Neuronal stem cell (in vitro differentiated cells): ENCODE results near the gene TRIM63.

Source experiments
- DNase-seq: peaks from one replicate; pipeline ENCODE4 v3.0.0-alpha.2; 2013; ENCODE audit warnings: low spot score
- H2AFZ ChIP-seq: one replicate; pipeline ENCODE4 v1.6.1; 2013; ENCODE audit warnings: mild to moderate bottlenecking, low read length, inconsistent platforms
- H2AK5ac ChIP-seq: 2 replicates; pipeline ENCODE4 v1.6.1; 2013; ENCODE audit warnings: low read depth, mild to moderate bottlenecking, inconsistent platforms, low read length, moderate library complexity, mixed read lengths
- H2BK120ac ChIP-seq: 2 replicates; pipeline ENCODE4 v1.6.1; 2013; ENCODE audit warnings: low read depth, mild to moderate bottlenecking, inconsistent platforms, low read length, moderate library complexity, mixed read lengths
- H2BK12ac ChIP-seq: one replicate; pipeline ENCODE4 v1.6.1; 2013; ENCODE audit warnings: low read length, inconsistent platforms
- H2BK15ac ChIP-seq: 2 replicates; pipeline ENCODE4 v1.6.1; 2013; ENCODE audit warnings: mild to moderate bottlenecking, low read length, inconsistent platforms, mixed read lengths
- H2BK5ac ChIP-seq: one replicate; pipeline ENCODE4 v1.6.1; 2013; ENCODE audit warnings: inconsistent platforms, mild to moderate bottlenecking, low read length, moderate library complexity
- H3K14ac ChIP-seq: one replicate; pipeline ENCODE4 v1.6.1; 2013; ENCODE audit warnings: low read length, inconsistent platforms
- H3K18ac ChIP-seq: 2 replicates; pipeline ENCODE4 v1.6.1; 2013; ENCODE audit warnings: low read length, inconsistent platforms
- H3K23ac ChIP-seq: 2 replicates; pipeline ENCODE4 v1.6.1; 2013; ENCODE audit warnings: low read depth, mild to moderate bottlenecking, mixed read lengths, low read length, inconsistent platforms; ENCODE audit not compliant: poor library complexity
- H3K27ac ChIP-seq: replicated peaks from 3 replicates; pipeline ENCODE4 v1.5.1; 2013; ENCODE audit warnings: low read length, inconsistent platforms
- H3K27me3 ChIP-seq, 3 experiments: 2 replicates each; pipeline ENCODE4 v1.6.1; 2013; ENCODE audit warnings: low read length in 3 of 3, mild to moderate bottlenecking in 2 of 3, inconsistent platforms in 1 of 3, low read depth in 1 of 3, mixed read lengths in 1 of 3, moderate library complexity in 1 of 3; ENCODE audit not compliant: control insufficient read depth in 3 of 3, insufficient read depth in 3 of 3
- H3K36me3 ChIP-seq, 2 donors: replicated peaks in 1 of 2; 2 replicates each; pipeline ENCODE4 v1.6.1; 2013; ENCODE audit warnings: low read length in 2 of 2; ENCODE audit not compliant: control insufficient read depth in 2 of 2, insufficient read depth in 2 of 2
- H3K4ac ChIP-seq: 2 replicates; pipeline ENCODE4 v1.6.1; 2013; ENCODE audit warnings: inconsistent platforms, mild to moderate bottlenecking, low read length, moderate library complexity
- H3K4me1 ChIP-seq, 2 donors: 1 replicate in 1 of 2; 2 replicates in 1 of 2; pipeline ENCODE4 v1.6.1; 2013; ENCODE audit warnings: low read length in 2 of 2, low read depth in 1 of 2; ENCODE audit not compliant: control insufficient read depth in 2 of 2, insufficient read depth in 1 of 2
- H3K4me2 ChIP-seq: one replicate; pipeline ENCODE4 v1.6.1; 2013; ENCODE audit warnings: mild to moderate bottlenecking, low read length, inconsistent platforms; ENCODE audit not compliant: insufficient read depth, poor library complexity, severe bottlenecking
- H3K4me3 ChIP-seq, 2 donors: 2 replicates each; pipeline ENCODE4 v1.5.1; 2013; ENCODE audit warnings: low read length in 2 of 2, mild to moderate bottlenecking in 2 of 2, inconsistent platforms in 1 of 2, moderate library complexity in 1 of 2
- H3K79me1 ChIP-seq: one replicate; pipeline ENCODE4 v1.6.1; 2013; ENCODE audit warnings: low read depth, mild to moderate bottlenecking, inconsistent platforms, low read length, moderate library complexity
- H3K9ac ChIP-seq: one replicate; pipeline ENCODE4 v1.6.1; 2013; ENCODE audit warnings: mild to moderate bottlenecking, low read depth, low read length, inconsistent platforms; ENCODE audit not compliant: poor library complexity
- H3K9me3 ChIP-seq, 2 donors: replicated peaks in 1 of 2; 2 replicates each; pipeline versions ENCODE3 to v1.6.1; 2013; ENCODE audit warnings: low read length in 2 of 2, mild to moderate bottlenecking in 2 of 2, inconsistent platforms in 1 of 2, low read depth in 1 of 2, mixed read lengths in 1 of 2, moderate library complexity in 1 of 2; ENCODE audit not compliant: control insufficient read depth in 2 of 2, insufficient read depth in 1 of 2
- H4K8ac ChIP-seq: one replicate; pipeline ENCODE4 v1.6.1; 2013; ENCODE audit warnings: low read depth, mild to moderate bottlenecking, inconsistent platforms, low read length, moderate library complexity
- H4K91ac ChIP-seq: one replicate; pipeline ENCODE4 v1.6.1; 2013; ENCODE audit warnings: low read length, low read depth, mild to moderate bottlenecking, inconsistent platforms; ENCODE audit not compliant: poor library complexity
- WGBS, 2 donors: extraction: QIAGEN DNeasy Blood & Tissue Kit; methylation state at CpG; one replicate each; pipeline ENCODE4 v1.1.7; 2013; ENCODE audit warnings: missing lambda C conversion rate in 2 of 2, mixed read lengths in 1 of 2; ENCODE audit not compliant: insufficient read length in 2 of 2, insufficient replicate concordance in 1 of 2; ENCODE audit errors: extremely low coverage in 2 of 2; 5-methylcytosine and 5-hydroxymethylcytosine counted together

The TRIM63 gene

GRCh38 chr1:26090893-26091292 lies 23.5 kb upstream of the TRIM63 start:
- H3K4me3 ChIP-seq, result no peak overlapping the region
- WGBS, 2 donors, result no CpG with 5 or more reads among the region's 3 CpGs

DNA sequence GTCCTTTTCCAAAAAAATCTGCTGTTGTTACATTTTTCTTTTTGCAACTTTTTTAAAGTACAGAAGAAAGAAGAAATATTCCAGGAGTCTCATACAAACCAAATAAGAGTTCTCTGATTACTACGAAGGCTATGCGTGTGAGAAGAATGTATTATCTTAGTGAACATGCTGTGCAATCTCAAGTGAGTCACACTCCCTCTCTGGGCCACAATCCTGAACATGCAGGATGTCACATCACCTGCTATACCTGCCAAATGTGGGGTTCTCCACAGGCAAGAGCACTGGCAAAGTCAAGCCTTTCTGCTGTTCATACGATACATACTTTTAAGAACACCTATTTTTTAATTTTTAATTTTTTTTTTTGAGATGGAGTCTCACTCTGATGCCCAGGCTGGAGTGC lies 21.7 kb upstream of the TRIM63 start:
- H3K18ac ChIP-seq, result no peak overlapping the region

More at GRCh38 chr1:26090893-26091292, 23.5 kb upstream of the TRIM63 start:
- Histone ChIP-seq H3K4ac (no peak overlapping the region), H4K8ac (no peak overlapping the region), H3K27me3 (no peaks in the 10 kb centered on the region), H4K91ac (no peak overlapping the region), H3K9ac (no peak overlapping the region), H3K4me2 (no peak overlapping the region), H2AFZ (no peak overlapping the region), H2BK12ac (no peak overlapping the region), H3K36me3 (no peaks in the 10 kb centered on the region), H3K9me3 (peaks cover 0 to 2% of the 10 kb centered on the region in 2 donors), H3K18ac (no peak overlapping the region), H2AK5ac (no peak overlapping the region), H3K23ac (no peak overlapping the region), H3K79me1 (no peaks in the 10 kb centered on the region), H2BK15ac (no peak overlapping the region), H3K27ac (no peak overlapping the region), H2BK120ac (no peak overlapping the region), H3K14ac (no peak overlapping the region), H3K4me1 (peaks cover 15 to 18% of the 10 kb centered on the region in 2 donors), H2BK5ac (no peak overlapping the region)
- no peak for DNase-seq

GRCh38 chr1:26084844-26085243 lies 17.4 kb upstream of the TRIM63 start:
- Histone ChIP-seq H3K9ac (no peak overlapping the region), H3K4me3 (no peak overlapping the region), H3K27me3 (peaks cover 0 to 21% (median 0%) of the 10 kb centered on the region in 3 experiments), H3K9me3 (no peaks in the 10 kb centered on the region), H4K91ac (no peak overlapping the region), H2BK5ac (no peak overlapping the region), H3K23ac (no peak overlapping the region), H3K36me3 (no peaks in the 10 kb centered on the region), H3K14ac (no peak overlapping the region), H3K4me2 (no peak overlapping the region), H2AK5ac (no peak overlapping the region), H2BK15ac (no peak overlapping the region), H3K4ac (no peak overlapping the region), H3K27ac (no peak overlapping the region), H2AFZ (no peak overlapping the region), H3K4me1 (no peaks in the 10 kb centered on the region), H3K18ac (no peak overlapping the region), H2BK12ac (no peak overlapping the region), H2BK120ac (no peak overlapping the region), H3K79me1 (no peaks in the 10 kb centered on the region), H4K8ac (no peak overlapping the region)
- no peak for DNase-seq
- no CpG with 5 or more reads among the region's 2 CpGs for WGBS, 2 donors

More for the DNA sequence above, 21.7 kb upstream of the TRIM63 start:
- no peaks in the 10 kb centered on the region for H3K79me1 ChIP-seq
- no peak for DNase-seq
- H2BK12ac ChIP-seq, result no peak overlapping the region
- no peak overlapping the region for H2AK5ac ChIP-seq
- H3K27me3 ChIP-seq, result peaks cover 0 to 13% (median 0%) of the 10 kb centered on the region in 3 experiments
- peaks cover 4 to 6% of the 10 kb centered on the region in 2 donors for H3K4me1 ChIP-seq
- no peak overlapping the region for H2BK120ac ChIP-seq
- no peak overlapping the region for H2AFZ ChIP-seq
- H4K8ac ChIP-seq, result no peak overlapping the region
- H3K4me2 ChIP-seq, result no peak overlapping the region
- H3K4me3 ChIP-seq, result no peak overlapping the region
- H3K4ac ChIP-seq, result no peak overlapping the region
- no peaks in the 10 kb centered on the region for H3K36me3 ChIP-seq
- H3K9ac ChIP-seq, result no peak overlapping the region
- no CpG with 5 or more reads among the region's 3 CpGs for WGBS, 2 donors
- H3K27ac ChIP-seq, result no peak overlapping the region
- peaks cover 0 to 2% of the 10 kb centered on the region in 2 donors for H3K9me3 ChIP-seq
- no peak overlapping the region for H2BK5ac ChIP-seq
- no peak overlapping the region for H3K23ac ChIP-seq
- no peak overlapping the region for H2BK15ac ChIP-seq
- H4K91ac ChIP-seq, result no peak overlapping the region
- no peak overlapping the region for H3K14ac ChIP-seq

- Histone ChIP-seq H3K4ac (no peak overlapping the region), H3K4me2 (no peak overlapping the region), H2AFZ (no peak overlapping the region), H2BK12ac (no peak overlapping the region), H2BK5ac (no peak overlapping the region), H3K36me3 (no peaks in the 10 kb centered on the region), H3K23ac (no peak overlapping the region), H3K9me3 (no peaks in the 10 kb centered on the region), H3K18ac (no peak overlapping the region), H3K14ac (no peak overlapping the region), H4K8ac (no peak overlapping the region), H3K4me3 (no peak overlapping the region), H2AK5ac (no peak overlapping the region), H3K9ac (no peak overlapping the region), H2BK15ac (no peak overlapping the region), H3K4me1 (peaks cover 0 to under 1% of the 10 kb centered on the region in 2 donors), H3K79me1 (no peaks in the 10 kb centered on the region), H3K27me3 (peaks cover 0 to 22% (median 0%) of the 10 kb centered on the region in 3 experiments), H2BK120ac (no peak overlapping the region), H4K91ac (no peak overlapping the region), H3K27ac (no peak overlapping the region)
- DNase-seq, result no peak
- no CpG with 5 or more reads among the region's 2 CpGs for WGBS, 2 donors
Measured at GRCh38 chr1:26084091-26084561, 16.7 kb upstream of the TRIM63 start.
